Measurements from ENCODE around the gene UQCC5.

DNA sequence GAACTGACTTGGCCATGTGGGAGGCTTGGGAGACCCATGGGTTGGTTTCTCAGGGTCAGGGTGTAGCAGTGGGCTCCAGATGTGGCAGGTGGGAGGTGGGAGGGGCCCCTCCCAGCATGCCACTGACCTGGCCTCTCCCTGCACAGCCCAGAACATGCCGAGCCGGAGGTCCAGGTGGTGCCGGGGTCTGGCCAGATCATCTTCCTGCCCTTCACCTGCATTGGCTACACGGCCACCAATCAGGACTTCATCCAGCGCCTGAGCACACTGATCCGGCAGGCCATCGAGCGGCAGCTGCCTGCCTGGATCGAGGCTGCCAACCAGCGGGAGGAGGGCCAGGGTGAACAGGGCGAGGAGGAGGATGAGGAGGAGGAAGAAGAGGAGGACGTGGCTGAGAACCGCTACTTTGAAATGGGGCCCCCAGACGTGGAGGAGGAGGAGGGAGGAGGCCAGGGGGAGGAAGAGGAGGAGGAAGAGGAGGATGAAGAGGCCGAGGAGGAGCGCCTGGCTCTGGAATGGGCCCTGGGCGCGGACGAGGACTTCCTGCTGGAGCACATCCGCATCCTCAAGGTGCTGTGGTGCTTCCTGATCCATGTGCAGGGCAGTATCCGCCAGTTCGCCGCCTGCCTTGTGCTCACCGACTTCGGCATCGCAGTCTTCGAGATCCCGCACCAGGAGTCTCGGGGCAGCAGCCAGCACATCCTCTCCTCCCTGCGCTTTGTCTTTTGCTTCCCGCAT lies 49.2 kb upstream of the UQCC5 start:
- no peak for TF ChIP-seq POLR2A (IDR thresholded peaks at IDR 0.05)
- TF ChIP-seq, protein P1, sequence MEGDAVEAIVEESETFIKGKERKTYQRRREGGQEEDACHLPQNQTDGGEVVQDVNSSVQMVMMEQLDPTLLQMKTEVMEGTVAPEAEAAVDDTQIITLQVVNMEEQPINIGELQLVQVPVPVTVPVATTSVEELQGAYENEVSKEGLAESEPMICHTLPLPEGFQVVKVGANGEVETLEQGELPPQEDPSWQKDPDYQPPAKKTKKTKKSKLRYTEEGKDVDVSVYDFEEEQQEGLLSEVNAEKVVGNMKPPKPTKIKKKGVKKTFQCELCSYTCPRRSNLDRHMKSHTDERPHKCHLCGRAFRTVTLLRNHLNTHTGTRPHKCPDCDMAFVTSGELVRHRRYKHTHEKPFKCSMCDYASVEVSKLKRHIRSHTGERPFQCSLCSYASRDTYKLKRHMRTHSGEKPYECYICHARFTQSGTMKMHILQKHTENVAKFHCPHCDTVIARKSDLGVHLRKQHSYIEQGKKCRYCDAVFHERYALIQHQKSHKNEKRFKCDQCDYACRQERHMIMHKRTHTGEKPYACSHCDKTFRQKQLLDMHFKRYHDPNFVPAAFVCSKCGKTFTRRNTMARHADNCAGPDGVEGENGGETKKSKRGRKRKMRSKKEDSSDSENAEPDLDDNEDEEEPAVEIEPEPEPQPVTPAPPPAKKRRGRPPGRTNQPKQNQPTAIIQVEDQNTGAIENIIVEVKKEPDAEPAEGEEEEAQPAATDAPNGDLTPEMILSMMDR (IDR thresholded peaks at IDR 0.05), result no peak

Measured in Peyer's patch (tissue), 4 donors.